Measurements from ENCODE around the gene OPN4. TPM values are rescaled to one million over a fixed set of nuclear protein-coding genes. Genes with fewer than 3 reads are reported as not detected.

Gene OPN4
- polyA plus RNA-seq, 1 of the 3 experiments (the other 2 are of a cell fraction), result 0.03 TPM

- TF ChIP-seq CTCF (IDR thresholded peaks at IDR 0.05), result no peak
- no peak for TF ChIP-seq RCOR1 (IDR thresholded peaks at IDR 0.05; ENCODE audit: low read length)
- TF ChIP-seq CHD2 (IDR thresholded peaks at IDR 0.05; ENCODE audit: low read length, partially characterized antibody), result no peak
- no peak for TF ChIP-seq NRF1 (IDR thresholded peaks at IDR 0.05; ENCODE audit: low read depth, low read length)
- TF ChIP-seq TAF1 (IDR thresholded peaks at IDR 0.05; ENCODE audit: borderline replicate concordance, low read depth, low read length), result no peak
Observed at GRCh38 chr10:86662186-86663045, 8.1 kb downstream of the OPN4 start (continued).

GRCh38 chr10:86663046-86663345, 8.6 kb downstream of the OPN4 start:
- no peaks in the 10 kb centered on the region for H3K27me3 ChIP-seq (ENCODE audit: insufficient read depth)
- no peak overlapping the region for H3K4me2 ChIP-seq
- DNase-seq, result no peak
- CTCF ChIA-PET, result interaction anchor here (1.1 to 2.8 kb wide), 2 partner anchors 9 to 17 kb away, joined by 5 to 11 read pairs; partner anchors contain the start of gene OPN4
- POLR2A ChIA-PET, result interaction anchor here (0.9 kb wide), 1 partner anchor 15 kb away, joined by 3 read pairs; no protein-coding TSS in a partner anchor
- H3K9me2 ChIP-seq, result no peaks in the 10 kb centered on the region
- WGBS (ENCODE audit: low lambda C conversion rate), result 72% methylated on average over 5 of the region's 8 CpGs
- no peak overlapping the region for H3K27ac ChIP-seq (ENCODE audit: low read depth in 2 of 2, low read length in 1 of 2)
- H3K36me3 ChIP-seq (replicated peaks in 1 of 2; ENCODE audit: control insufficient read depth in 1 of 2, insufficient read depth in 2 of 2, low read length in 1 of 2), result no peaks in the 10 kb centered on the region
- H3K4me3 ChIP-seq (ENCODE audit: low read depth in 2 of 2, low read length in 1 of 2), result no peak overlapping the region
- H3F3A ChIP-seq (replicated peaks; ENCODE audit: insufficient read depth), result no peaks in the 10 kb centered on the region
- H3K79me2 ChIP-seq (ENCODE audit: insufficient read depth), result no peaks in the 10 kb centered on the region
- no peaks in the 10 kb centered on the region for H4K20me1 ChIP-seq (ENCODE audit: insufficient read depth)
- no peaks in the 10 kb centered on the region for H3K9me3 ChIP-seq
- H2AFZ ChIP-seq (ENCODE audit: low read depth), result no peak overlapping the region
- peaks cover 1 to 42% of the 10 kb centered on the region in 2 experiments; a peak in 1 of 4 replicates for H3K4me1 ChIP-seq (ENCODE audit: control insufficient read depth in 1 of 2, insufficient read depth in 2 of 2, low read depth in 1 of 2, low read length in 1 of 2)
- no peak overlapping the region for H3K9ac ChIP-seq
- TF ChIP-seq RFX5 (IDR thresholded peaks at IDR 0.05; ENCODE audit: low read length), result no peak
- TF ChIP-seq ELF1 (IDR thresholded peaks at IDR 0.05), result no peak
- no peak for TF ChIP-seq GABPA (IDR thresholded peaks at IDR 0.05; ENCODE audit: low read depth)
- TF ChIP-seq CTCF (IDR thresholded peaks at IDR 0.05), result no peak
- no peak for TF ChIP-seq RAD21 (IDR thresholded peaks at IDR 0.05; ENCODE audit: low read length)
- no peak for TF ChIP-seq TEAD4 (IDR thresholded peaks at IDR 0.05; ENCODE audit: borderline replicate concordance, insufficient read depth)
- TF ChIP-seq MXI1 (IDR thresholded peaks at IDR 0.05; ENCODE audit: low read depth, low read length), result no peak
- TF ChIP-seq NFIC (IDR thresholded peaks at IDR 0.05; ENCODE audit: borderline replicate concordance), result no peak
- TF ChIP-seq SIN3A (IDR thresholded peaks at IDR 0.05; ENCODE audit: borderline replicate concordance, low read depth, low read length), result no peak
- no peak for TF ChIP-seq TAF1 (IDR thresholded peaks at IDR 0.05; ENCODE audit: borderline replicate concordance, low read depth, low read length)
- no peak for TF ChIP-seq CHD2 (IDR thresholded peaks at IDR 0.05; ENCODE audit: low read length, partially characterized antibody)
- TF ChIP-seq FOSL2 (IDR thresholded peaks at IDR 0.05; ENCODE audit: borderline replicate concordance, low read depth), result no peak
- no peak for TF ChIP-seq RXRA (IDR thresholded peaks at IDR 0.05; ENCODE audit: borderline replicate concordance, low read depth)
- no peak for TF ChIP-seq EZH2phosphoT487 (IDR thresholded peaks at IDR 0.05; ENCODE audit: borderline replicate concordance, low read depth)
- TF ChIP-seq NRF1 (IDR thresholded peaks at IDR 0.05; ENCODE audit: low read depth, low read length), result no peak
- TF ChIP-seq ZBTB33 (IDR thresholded peaks at IDR 0.05; ENCODE audit: borderline replicate concordance, low read depth), result no peak
- no peak for TF ChIP-seq IRF3 (IDR thresholded peaks at IDR 0.05; ENCODE audit: low read depth, low read length)
